Epidermal melanocyte (primary cell): ENCODE results near the gene FOXD4L1.
"Not testable (repeated sequence)": the region's sequence is repeated elsewhere in the genome, so short reads cannot be mapped to it uniquely, and the experiment has no call there.

Source experiments
- DNase-seq: peaks from one replicate; pipeline ENCODE4 v3.0.0; 2011; ENCODE audit warnings: low spot score; ENCODE audit not compliant: insufficient read length

FOXD4L1 gene

DNA sequence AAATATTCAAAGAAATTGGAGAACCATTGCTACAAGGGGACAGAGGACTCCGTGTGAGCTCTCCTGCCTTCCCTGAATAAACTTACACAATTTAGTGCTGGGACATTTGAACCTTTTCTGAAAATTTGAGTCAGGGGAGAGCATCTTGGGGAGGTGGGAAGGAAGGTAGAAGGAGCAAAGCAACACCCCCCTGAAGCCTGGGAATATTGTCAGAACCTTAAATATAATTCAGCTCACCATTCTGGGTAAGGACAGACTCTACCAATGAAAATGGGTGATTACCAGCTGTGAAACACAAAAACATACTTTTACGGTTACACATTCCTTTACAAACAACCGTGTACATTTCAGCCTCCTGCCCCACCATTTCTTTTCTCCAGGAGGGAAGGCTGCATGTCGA lies at the start of gene FOXD4L1:
Gene FOXD4L1, plus strand, starts transcription at position 301 of the 400 bp plus-strand sequence. CDS start 592 bp downstream, outside the sequence.
- DNase-seq = not testable (repeated sequence)

DNA sequence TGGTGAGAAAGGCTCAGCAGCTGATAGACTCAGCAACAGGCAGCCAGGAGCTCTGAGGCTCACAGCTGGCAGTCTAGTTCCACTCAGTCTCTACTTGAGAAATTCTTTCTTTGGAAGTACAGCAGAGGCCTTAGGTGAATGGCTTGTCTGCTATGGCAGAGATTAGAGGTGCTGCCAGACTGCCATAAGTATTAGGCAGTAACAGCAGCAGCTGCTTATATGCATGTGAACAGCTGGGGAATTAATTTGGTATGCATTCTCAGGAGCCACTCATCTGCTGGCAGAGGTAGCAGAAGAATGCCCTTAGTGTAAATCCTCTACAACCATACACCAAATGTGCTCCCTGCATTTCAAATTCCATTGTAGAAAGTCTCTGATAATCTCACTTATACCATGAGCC lies 32.7 kb upstream of the FOXD4L1 start:
- DNase-seq = not testable (repeated sequence)

DNA sequence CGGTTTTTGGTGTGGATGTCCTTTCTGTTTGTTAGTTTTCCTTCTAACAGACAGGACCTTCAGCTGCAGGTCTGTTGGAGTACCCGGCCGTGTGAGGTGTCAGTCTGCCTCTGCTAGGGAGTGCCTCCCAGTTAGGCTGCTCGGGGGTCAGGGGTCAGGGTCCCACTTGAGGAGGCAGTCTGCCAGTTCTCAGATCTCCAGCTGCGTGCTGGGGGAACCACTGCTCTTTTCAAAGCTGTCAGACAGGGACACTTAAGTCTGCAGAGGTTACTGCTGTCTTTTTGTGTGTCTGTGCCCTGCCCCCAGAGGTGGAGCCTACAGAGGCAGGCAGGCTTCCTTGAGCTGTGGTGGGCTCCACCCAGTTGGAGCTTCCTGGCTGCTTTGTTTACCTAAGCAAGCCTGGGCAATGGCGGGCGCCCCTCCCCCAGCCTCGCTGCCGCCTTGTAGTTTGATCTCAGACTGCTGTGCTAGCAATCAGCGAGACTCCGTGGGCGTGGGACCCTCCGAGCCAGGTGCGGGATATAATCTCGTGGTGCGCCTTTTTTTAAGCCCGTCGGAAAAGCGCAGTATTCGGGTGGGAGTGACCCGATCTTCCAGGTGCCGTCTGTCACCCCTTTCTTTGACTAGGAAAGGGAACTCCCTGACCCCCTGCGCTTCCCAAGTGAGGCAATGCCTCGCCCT lies 21.6 kb upstream of the FOXD4L1 start:
- not testable (repeated sequence) for DNase-seq

DNA sequence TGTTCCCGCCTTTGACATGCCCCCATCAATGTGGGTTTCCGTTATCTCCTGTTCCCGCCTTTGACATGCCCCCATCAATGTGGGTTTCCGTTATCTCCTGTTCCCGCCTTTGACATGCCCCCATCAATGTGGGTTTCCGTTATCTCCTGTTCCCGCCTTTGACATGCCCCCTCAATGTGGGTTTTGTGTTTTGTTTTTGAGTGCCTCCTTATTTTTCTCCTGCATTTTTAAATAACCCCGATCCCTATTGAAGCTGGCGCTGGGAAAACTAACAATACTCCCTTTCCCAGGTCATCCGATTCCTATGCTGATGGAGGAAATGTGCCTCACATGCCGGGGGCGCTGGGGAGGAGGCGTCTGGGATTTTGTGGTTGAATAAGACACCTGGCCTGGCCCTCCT lies 1.9 kb upstream of the FOXD4L1 start:
- DNase-seq = not testable (repeated sequence)

DNA sequence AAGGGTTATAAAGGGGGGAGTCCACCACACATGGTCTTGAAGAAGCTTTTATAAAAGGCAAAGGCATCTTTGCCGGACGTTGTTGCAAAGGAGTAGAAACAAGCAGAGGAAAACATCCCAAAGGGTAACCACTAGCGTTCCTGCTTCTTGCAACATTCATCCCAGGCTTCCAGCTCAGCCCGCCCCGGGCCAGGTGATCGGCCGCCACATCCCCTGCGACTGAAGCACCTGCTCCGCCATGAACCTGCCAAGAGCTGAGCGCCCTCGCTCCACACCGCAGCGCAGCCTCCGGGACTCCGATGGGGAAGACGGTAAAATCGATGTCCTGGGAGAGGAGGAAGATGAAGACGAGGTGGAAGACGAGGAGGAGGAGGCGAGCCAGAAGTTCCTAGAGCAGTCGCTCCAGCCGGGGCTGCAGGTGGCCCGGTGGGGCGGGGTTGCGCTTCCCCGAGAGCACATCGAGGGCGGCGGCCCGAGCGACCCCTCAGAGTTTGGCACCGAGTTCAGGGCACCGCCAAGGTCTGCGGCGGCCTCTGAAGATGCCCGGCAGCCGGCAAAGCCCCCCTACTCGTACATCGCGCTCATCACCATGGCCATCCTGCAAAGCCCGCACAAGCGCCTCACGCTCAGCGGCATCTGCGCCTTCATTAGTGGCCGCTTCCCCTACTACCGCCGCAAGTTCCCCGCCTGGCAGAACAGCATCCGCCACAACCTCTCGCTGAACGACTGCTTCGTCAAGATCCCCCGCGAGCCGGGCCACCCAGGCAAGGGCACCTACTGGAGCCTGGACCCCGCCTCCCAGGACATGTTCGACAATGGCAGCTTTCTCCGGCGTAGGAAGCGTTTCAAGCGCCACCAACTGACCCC lies 787 bp downstream of the FOXD4L1 start:
- not testable (repeated sequence) for DNase-seq

DNA sequence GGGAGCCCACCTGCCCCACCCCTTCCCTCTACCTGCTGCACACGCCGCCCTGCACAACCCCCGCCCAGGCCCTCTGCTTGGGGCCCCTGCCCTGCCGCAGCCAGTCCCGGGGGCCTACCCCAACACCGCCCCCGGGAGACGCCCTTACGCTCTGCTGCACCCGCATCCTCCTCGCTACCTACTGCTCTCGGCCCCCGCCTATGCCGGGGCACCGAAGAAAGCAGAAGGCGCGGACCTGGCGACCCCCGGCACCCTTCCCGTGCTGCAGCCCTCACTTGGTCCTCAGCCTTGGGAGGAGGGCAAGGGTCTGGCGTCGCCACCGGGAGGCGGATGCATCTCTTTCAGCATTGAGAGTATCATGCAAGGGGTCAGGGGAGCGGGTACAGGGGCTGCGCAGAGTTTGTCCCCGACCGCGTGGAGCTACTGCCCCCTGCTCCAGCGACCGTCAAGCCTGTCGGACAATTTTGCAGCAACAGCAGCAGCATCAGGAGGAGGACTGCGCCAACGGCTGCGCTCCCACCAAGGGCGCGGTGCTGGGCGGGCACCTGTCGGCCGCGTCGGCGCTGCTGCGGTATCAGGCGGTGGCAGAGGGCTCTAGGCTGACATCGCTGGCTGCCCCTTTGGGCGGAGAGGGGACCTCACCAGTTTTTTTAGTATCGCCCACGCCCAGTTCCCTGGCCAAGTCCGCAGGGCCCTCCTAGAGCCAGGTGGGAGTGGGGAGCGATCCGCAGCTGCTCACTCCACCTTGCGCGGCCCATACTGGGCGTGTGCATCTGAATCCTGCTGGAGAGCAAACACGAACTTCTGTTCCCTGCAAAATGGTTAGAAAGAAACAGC lies 1.6 kb downstream of the FOXD4L1 start:
- DNase-seq = not testable (repeated sequence)

- not testable (repeated sequence) for DNase-seq
These were observed 2.2 kb downstream of the FOXD4L1 start for GRCh38 chr2:113500723-113501038.

DNA sequence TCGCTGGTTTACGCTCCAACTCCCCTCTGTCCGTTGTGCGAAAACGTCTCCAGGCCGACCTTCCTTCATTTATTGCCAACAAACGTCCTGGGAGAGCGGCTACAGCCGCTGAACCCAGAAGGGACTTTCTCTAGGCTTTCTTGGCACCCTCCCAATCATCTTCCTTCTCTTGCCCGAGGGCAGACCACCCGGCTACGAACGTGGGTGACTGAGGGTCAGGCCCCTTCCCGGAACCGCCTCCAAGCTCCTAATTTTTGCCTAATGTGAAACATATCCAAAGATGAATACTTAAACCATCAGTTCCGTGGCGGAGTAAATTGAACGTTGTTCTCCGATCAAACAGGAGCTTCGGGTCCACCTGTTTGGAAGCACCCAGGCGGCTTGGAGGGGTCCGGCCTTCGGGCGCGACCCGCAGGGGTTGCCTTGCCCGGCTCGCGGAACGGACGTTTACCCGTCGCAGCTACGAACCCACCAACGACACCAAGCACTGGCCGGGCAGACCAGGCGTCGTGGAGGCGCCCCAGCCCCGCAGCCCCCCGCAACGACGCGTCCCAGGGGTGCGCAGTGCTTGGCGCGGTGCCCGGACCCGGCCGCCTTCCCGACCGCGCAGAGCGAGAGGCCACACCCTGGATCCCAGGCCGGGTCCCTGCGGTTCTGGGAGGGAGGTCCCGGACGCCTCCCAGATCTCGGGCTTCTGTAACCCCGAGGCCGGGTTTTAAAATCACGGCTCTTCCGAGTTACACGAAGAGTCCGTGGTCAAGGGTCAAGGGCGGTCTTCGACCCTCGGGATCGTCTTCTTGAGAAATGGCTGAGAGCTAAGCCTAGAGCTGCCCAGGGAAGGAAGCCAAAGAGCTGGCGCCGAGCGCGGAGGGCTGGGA lies 4.0 kb downstream of the FOXD4L1 start:
- DNase-seq = not testable (repeated sequence)

GRCh38 chr2:113503094-113504042 lies 4.9 kb downstream of the FOXD4L1 start:
- DNase-seq = not testable (repeated sequence)

GRCh38 chr2:113504081-113504480 lies 5.6 kb downstream of the FOXD4L1 start:
- not testable (repeated sequence) for DNase-seq

GRCh38 chr2:113507394-113508140 lies 9.1 kb downstream of the FOXD4L1 start:
- not testable (repeated sequence) for DNase-seq

DNA sequence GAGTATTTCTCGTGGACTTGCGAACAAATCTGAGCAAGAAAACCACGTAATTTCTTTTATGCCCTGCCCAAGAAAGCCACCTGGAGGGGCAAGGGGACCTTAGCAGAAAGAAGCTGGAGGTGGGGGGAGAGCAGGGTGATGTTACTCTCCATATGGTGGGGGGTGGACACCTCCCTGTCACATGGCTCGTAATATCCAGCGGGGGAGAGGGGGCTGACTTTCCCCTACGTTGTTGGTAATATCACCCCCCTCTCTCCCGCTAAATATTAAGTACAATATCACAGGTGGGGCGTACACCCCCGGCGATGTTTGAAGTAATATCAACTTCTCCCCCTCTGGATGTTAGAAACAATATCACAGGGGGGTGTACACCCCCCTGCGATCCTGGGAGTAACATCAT lies 9.7 kb downstream of the FOXD4L1 start:
- not testable (repeated sequence) for DNase-seq

- not testable (repeated sequence) for DNase-seq
These were observed 12.4 kb downstream of the FOXD4L1 start for GRCh38 chr2:113510913-113511312.

DNA sequence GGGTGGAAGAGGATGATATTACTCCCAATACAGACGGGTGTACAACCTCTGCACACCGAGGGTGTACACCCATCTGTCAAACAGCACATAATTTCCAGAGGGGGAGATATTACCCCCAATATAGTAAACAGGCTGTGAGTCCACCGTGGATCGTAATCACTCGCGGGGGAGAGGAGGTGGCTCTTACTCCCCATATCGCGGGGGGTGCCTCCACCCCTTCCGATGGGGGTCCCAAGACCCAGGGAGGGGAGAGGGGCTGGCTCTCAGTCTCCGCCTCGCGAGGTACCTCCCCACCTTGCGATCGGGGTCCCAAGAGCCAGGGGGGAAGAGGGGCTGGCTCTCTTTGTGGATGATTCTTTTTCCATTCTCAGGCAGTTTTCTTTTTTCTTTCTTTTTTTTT lies 13.4 kb downstream of the FOXD4L1 start:
- not testable (repeated sequence) for DNase-seq

GRCh38 chr2:113515457-113515856 lies 17.0 kb downstream of the FOXD4L1 start:
- not testable (repeated sequence) for DNase-seq

DNA sequence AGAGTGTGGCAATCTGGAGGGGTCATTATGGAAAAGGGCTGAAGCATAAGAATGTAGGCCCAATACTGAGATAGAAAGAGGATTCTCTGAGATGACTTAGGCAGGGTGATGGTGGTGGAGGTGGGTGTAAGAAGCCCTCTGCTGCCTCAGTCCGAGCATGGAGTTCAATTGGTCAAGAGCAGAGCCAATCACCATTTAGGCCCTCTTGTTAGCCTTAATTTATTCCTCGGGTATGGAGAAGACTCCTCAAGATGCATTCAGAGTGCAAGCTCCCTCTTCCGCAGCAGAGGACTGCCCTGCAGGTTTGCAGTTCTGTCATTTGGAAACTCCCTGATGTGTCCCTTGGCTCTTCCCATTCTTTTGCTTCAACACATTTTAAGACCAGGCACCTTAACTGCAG lies 17.5 kb downstream of the FOXD4L1 start:
- DNase-seq = not testable (repeated sequence)

GRCh38 chr2:113517025-113517424 lies 18.6 kb downstream of the FOXD4L1 start:
- not testable (repeated sequence) for DNase-seq

GRCh38 chr2:113520837-113521236 lies 22.4 kb downstream of the FOXD4L1 start:
- DNase-seq = not testable (repeated sequence)

GRCh38 chr2:113521492-113521891 lies 23.0 kb downstream of the FOXD4L1 start:
- not testable (repeated sequence) for DNase-seq
